ENCODE data around the gene ITGAX. TPM values are rescaled to one million over a fixed set of nuclear protein-coding genes. Genes with fewer than 3 reads are reported as not detected.

The ITGAX gene
- total and polyA plus RNA-seq, 7 donors = 0.34 to 2.6 (median 1.7) TPM

- DNase-seq (no peak), ATAC-seq (no peak)
- Histone ChIP-seq H3K4me3 (no peak overlapping the region), H3K36me3 (ENCODE audit: insufficient read depth in 1 of 2, low read depth in 1 of 2) (no peaks in the 10 kb centered on the region), H3K4me1 (no peaks in the 10 kb centered on the region), H3K27me3 (ENCODE audit: insufficient read depth in 3 of 3, low read length in 2 of 3) (peaks cover 0 to 55% (median 4%) of the 10 kb centered on the region in 3 donors), H3K27ac (no peak overlapping the region), H3K9me3 (no peaks in the 10 kb centered on the region)
- WGBS, 3 donors = 23 to 29% (median 28%) methylated on average over 8 of the region's 8 CpGs
- no peak for TF ChIP-seq CTCF (IDR thresholded peaks at IDR 0.05)
- intact Hi-C loops (cut with DNase I) = no loop called here
These were observed 24.5 kb upstream of the ITGAX start for GRCh38 chr16:31330553-31330890.

DNA sequence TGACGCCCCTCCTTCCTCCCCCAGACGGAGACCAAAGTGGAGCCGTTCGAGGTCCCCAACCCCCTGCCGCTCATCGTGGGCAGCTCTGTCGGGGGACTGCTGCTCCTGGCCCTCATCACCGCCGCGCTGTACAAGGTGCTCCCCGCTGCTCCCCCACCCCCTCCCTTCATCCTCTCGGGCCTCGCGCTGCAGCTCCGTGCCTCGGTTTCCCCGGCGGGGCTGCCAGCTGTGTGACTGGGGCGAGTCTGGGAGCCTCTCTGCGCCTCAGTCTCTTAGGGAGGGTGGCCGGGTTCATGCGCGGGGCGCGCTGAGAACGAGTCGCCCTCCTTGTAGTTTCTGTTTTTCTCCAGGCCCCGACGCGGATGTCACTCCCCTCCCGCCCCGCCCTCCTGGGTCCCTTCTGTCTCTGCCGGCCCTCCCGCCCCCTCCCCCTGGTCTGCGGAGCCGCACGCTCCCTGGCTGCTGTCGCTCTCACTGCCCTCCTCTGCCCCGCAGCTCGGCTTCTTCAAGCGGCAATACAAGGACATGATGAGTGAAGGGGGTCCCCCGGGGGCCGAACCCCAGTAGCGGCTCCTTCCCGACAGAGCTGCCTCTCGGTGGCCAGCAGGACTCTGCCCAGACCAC, 23.7 kb upstream of the ITGAX start:
- ATAC-seq = no peak
- Histone ChIP-seq H3K4me3 (peak overlapping the region; percentile 42), H3K27me3 (ENCODE audit: insufficient read depth in 3 of 3, low read length in 2 of 3) (peaks cover 0 to 55% (median 4%) of the 10 kb centered on the region in 3 donors), H3K36me3 (ENCODE audit: insufficient read depth in 1 of 2, low read depth in 1 of 2) (no peaks in the 10 kb centered on the region), H3K9me3 (no peaks in the 10 kb centered on the region), H3K4me1 (no peaks in the 10 kb centered on the region), H3K27ac (no peak overlapping the region)
- intact Hi-C loops (cut with DNase I) = no loop called here
- 2 to 5% (median 3%) methylated on average over 38 to 46 of the region's 46 CpGs for WGBS, 3 donors
- no peak for DNase-seq
- TF ChIP-seq CTCF (IDR thresholded peaks at IDR 0.05) = no peak

DNA sequence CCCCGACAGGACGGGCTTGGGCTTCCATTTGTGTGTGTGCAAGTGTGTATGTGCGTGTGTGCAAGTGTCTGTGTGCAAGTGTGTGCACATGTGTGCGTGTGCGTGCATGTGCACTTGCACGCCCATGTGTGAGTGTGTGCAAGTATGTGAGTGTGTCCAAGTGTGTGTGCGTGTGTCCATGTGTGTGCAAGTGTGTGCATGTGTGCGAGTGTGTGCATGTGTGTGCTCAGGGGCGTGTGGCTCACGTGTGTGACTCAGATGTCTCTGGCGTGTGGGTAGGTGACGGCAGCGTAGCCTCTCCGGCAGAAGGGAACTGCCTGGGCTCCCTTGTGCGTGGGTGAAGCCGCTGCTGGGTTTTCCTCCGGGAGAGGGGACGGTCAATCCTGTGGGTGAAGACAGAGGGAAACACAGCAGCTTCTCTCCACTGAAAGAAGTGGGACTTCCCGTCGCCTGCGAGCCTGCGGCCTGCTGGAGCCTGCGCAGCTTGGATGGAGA, 23.1 kb upstream of the ITGAX start:
- ATAC-seq = no peak
- no peak for DNase-seq
- no peak for TF ChIP-seq CTCF (IDR thresholded peaks at IDR 0.05)
- H3K27me3 ChIP-seq (ENCODE audit: insufficient read depth in 3 of 3, low read length in 2 of 3) = peaks cover 0 to 55% (median 4%) of the 10 kb centered on the region in 3 donors
- WGBS, 3 donors = 79% methylated on average over 23 of the region's 23 CpGs
- H3K4me1 ChIP-seq = no peaks in the 10 kb centered on the region
- intact Hi-C loops (cut with DNase I) = no loop called here
- H3K27ac ChIP-seq = no peak overlapping the region
- no peaks in the 10 kb centered on the region for H3K36me3 ChIP-seq (ENCODE audit: insufficient read depth in 1 of 2, low read depth in 1 of 2)
- no peak overlapping the region for H3K4me3 ChIP-seq
- no peaks in the 10 kb centered on the region for H3K9me3 ChIP-seq

DNA sequence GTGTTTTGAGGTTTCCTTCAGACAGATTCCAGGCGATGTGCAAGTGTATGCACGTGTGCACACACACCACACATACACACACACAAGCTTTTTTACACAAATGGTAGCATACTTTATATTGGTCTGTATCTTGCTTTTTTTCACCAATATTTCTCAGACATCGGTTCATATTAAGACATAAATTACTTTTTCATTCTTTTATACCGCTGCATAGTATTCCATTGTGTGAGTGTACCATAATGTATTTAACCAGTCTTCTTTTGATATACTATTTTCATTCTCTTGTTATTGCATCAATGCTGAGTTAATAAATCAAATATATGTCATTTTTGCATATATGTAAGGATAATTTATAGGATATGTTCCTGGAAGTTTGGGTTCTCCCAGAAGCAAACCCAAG, 22.4 kb upstream of the ITGAX start:
- DNase-seq (no peak), ATAC-seq (no peak)
- H3K27me3 ChIP-seq (ENCODE audit: insufficient read depth in 3 of 3, low read length in 2 of 3) = peaks cover 0 to 53% (median 4%) of the 10 kb centered on the region in 3 donors
- no peaks in the 10 kb centered on the region for H3K36me3 ChIP-seq (ENCODE audit: insufficient read depth in 1 of 2, low read depth in 1 of 2)
- no peak overlapping the region for H3K4me3 ChIP-seq
- 89 to 97% (median 95%) methylated on average over 4 of the region's 4 CpGs for WGBS, 3 donors
- no peak for TF ChIP-seq CTCF (IDR thresholded peaks at IDR 0.05)
- intact Hi-C loops (cut with DNase I) = no loop called here
- no peaks in the 10 kb centered on the region for H3K9me3 ChIP-seq
- no peak overlapping the region for H3K27ac ChIP-seq
- H3K4me1 ChIP-seq = no peaks in the 10 kb centered on the region

Measured in psoas muscle (tissue), 8 donors.